Body of pancreas (tissue), 4 donors: ENCODE data around the gene VTCN1.

Experiments used
- CTCF ChIP-seq, 7 experiments: fragments of 450-650 bp in 4 of 7; fragments of 200-600 bp in 3 of 7; sonication (generic) in 3 of 7; IDR thresholded peaks; one replicate each; pipeline ENCODE4 v1.5.1; 2016 to 2019; ENCODE audit warnings: antibody characterized with exemption in 7 of 7
- POLR2A ChIP-seq, 3 donors: fragments of 450-650 bp; IDR thresholded peaks; one replicate each; pipeline ENCODE4 v1.6.1; 2016; ENCODE audit warnings: antibody characterized with exemption in 3 of 3, mild to moderate bottlenecking in 2 of 3

DNA sequence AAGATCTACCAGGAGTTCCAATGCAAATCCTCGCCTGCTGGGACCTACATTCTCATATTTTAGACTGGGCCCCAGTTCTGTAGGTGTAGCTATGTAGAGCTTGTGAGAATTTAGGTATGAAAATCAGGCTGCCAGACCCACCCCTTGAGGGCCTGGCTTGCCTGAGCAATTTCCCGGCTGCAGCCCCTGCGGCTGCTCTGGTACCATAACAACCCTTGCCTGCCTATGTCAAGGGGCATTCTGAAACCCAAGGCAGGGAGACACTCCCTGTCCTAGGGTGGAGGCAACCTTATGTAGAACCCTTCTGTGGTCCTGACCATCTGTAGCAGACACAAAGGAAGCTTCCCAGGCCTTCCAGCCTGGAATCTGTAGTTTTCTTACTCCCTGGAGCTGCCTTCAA lies 28.4 kb downstream of the VTCN1 start:
- TF ChIP-seq POLR2A (IDR thresholded peaks at IDR 0.05) (no peak), CTCF (IDR thresholded peaks at IDR 0.05) (no peak)
